GM21576 (cell line): Measurements from ENCODE around the gene PLXNA2.
A peak's percentile ranks its signal among the peaks of the same experiment; 100 is the strongest.

Source experiments
- ATAC-seq: cut with Tn5 transposase; IDR thresholded peaks from one replicate; pipeline ENCODE4 v1.9.1; 2021; ENCODE audit warnings: mild to moderate bottlenecking, moderate library complexity; ENCODE audit not compliant: unreplicated experiment

Gene PLXNA2

DNA sequence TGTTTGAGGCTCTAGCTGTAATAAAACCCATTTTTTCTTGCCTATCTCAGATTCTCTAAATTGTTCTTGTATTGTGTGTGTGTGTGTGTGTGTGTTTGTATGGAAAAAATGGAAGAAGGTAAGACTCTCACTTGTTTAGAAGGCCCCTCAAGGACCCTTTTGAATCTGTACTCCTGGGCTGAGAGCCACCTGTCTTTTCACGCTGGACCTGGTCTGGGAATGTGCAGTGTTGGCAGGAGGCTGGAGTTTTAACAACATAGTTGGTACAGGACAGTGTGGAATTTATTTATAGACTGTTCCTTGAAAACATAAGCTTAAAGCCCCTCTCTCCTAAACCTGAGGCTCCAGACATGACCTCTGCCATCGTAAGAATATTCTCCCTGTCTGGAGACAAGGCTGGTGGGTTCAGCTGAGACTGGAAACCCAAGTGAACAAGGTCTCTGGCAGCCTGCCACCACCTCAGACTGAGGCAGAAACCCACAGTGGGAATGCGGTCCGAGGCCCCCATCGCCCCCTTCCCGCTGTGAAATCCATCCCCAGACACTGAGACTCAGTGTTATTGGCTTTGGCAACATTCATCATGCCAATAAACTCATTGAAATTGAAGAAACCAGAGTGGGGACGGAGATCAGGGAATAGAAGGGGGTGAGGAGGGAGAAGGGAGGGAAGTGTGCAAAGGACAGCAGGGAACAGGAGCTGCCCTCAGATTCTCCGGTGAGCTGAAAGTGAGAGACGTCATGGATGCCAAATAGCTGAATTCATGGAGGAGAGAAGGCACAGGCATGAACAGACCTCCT, 24.6 kb upstream of the PLXNA2 start:
- no peak for ATAC-seq

DNA sequence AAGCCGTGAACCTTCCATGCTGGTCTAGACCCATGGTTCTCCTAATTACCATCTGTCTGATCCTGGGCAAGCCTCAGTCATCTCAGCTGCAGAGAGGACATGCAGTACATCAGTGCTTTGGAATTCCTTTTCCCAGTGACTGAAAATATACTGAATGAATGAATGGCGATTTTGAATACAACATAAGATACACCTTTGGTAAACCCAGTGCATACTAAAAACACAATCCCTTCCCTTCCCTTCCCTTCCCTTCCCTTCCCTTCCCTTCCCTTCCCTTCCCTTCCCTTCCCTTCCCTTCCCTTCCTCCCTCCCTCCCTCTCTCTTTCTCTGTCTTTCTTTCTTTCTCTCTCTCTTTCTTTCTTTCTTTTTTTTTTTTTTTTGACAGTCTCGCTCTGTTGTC, 21.3 kb upstream of the PLXNA2 start:
- ATAC-seq = no peak

DNA sequence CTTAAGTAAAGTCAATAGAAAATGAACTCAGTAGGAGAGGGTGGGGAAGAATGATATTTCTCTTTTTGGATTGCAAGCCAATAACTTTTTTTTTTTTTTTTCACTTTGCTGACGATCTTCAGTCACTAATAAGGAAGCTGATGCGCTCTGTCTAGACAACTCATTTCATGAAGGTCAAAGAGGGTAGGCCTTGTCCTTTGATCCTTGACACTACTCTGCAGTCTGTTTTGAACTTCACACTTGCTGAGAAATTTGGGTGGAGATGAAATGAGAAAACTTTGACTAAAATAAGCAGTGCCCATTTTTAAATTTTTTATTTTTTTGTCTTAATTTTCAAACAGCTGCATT, 20.9 kb upstream of the PLXNA2 start:
- ATAC-seq = no peak

DNA sequence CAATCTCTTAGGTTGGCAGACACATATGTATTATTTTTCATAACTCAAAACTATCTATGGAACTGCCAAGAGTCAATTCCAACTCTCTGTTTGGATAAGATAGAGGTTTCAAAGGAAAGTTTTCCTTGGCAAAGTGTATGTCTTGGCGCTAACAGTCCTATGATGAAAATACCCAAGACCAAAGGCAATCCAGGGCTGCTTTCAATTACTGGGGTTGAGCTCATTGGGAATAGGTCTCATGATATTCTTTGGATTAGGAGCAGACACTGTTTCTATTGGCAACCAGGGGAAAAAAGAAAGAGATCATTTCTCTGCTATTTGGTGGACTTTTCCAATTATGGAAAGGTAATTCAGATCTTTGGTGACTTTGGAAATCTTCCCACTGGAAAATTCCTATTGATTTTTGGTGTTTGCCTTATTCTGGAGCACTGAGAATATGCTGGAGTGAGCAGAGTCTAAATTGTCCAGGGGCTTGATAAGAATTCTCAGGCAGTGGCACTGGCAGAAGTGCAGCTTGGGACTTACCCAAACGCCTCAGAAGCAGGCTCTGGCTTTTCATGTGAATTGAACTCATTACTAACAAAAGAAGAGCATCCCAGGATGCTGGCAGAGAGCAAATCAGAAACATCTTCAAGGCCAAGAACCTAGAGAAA, 20.4 kb upstream of the PLXNA2 start:
- ATAC-seq = no peak

DNA sequence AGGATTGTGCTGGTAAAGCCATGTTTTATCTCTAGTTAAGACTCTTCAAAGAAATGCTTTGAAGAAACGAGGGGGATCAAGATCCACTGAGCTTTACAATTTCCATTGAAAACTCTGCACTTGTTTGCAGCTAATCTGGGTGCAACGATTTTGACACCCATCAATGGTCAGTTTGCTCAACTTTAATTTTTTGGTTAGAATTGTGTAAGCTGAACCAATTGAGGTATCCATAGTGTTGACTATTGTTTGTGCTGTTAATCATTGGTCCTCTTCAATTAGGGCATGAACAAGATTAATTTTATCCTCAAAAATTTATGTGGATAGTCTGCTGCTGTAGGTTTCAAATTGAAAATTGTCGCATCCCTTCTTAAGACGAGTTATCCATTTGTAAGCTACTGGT, 17.7 kb upstream of the PLXNA2 start:
- ATAC-seq = no peak

DNA sequence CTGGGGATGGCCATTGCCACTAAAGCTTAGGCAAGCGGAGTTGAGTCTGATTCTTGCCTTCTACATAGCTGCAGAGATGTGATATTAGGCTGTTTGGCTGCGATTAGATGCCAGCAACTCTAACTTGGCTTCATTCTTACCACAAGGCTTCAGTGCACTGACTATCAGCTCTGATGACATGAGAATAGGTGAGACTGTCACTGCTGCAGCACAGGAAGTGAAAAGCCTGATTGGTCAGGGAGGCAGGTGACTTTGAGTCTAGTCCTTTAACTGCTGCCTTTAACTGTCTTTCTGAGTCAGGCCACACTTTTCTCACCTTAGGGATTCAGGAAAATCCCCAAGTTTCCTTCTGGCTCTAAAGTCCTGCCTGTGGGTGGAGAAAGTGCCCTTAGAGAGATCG, 14.1 kb upstream of the PLXNA2 start:
- ATAC-seq = no peak

DNA sequence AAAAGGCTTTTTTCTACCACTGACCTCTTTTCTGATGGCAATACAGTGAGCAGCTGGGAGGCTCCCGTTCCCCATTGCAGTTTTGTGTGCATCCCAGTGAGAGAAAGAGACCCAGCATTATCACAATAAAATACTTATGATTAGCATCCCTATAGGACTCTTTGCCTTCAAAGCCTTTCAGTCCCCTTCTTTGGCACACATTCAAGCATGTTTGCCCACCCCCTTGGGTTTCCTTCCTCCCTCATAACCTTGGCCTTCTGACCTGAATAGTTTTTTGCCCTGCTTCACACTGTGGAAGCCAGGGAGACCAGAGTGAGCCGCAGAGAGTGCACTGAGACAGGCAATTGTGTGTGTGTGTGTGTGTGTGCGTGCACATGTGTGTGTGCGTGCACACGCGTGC, 13.2 kb upstream of the PLXNA2 start:
- no peak for ATAC-seq

DNA sequence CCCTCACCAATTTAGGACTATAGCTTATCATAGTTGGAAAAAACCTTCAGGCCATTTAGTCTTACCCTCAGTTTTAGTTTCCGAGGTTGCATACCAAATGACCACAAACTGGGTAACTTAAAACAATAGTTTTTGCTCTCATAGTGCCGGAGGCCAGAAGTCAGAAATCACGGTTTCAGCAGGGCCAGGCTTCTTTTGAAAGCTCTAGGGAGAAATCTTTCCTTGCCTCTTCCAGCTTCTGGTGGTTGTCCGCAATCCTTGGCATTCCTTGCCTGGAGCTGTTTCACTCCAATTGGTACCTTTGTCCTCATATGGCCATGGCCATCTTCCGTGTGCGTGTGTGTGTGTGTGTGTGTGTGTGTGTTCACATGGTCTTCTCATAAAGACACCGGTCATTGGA, 12.4 kb upstream of the PLXNA2 start:
- ATAC-seq = no peak

DNA sequence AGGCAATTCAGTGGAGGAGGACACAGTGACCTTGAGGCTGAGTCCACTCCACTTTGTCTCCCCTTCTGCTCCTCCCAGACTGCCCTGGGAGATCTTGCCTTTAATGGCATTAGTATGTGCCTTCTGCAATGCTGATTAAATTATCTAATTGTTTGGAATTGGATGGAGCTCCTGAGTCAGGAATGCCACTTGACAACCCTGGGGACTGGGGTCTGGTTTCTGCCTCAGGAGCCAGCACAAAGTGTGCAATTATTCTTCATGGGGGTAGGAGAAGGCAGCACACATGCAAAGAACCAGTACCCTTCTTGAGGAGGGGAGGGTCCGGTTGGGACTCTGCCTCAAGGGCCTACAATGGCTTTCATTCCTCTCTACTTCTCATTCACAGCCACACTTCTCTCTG, 11.9 kb upstream of the PLXNA2 start:
- no peak for ATAC-seq

DNA sequence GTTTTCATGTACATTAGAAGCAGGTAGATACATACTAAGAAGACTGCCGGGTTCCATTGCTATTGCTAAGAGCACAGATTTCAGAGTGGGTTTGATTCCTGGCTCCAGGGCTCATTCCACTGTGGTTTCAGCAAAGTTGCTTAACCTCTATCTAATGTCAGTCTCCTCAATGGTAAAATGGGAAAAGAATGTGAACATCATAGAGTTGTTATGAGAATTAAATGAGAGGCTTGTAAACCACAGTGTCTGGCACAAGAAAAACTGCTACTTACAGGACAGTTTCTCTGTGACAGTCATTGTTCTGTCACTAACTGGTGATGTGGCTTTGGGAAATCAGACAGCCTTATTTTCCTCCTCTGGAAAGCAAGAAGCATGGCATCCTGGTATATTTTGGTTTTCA, 10.7 kb upstream of the PLXNA2 start:
- ATAC-seq = no peak

DNA sequence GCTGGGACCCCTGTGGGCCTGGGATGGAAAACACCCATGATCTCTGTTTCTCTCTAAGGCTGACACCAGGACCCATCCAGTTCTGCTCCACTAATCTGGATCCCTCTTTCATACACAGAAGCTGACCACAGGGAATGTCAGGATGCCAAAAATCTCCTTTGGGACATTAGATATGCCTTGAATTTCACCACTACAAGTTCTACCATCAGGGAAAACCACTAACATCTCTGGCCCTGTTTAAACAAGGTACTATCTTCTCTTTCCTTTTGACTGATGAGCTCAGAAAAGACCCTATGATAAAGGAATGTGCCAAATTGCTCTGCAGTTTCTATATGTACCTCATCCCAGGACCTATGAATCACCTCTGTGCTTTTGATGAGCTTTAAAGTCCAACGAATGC, 10.2 kb upstream of the PLXNA2 start:
- no peak for ATAC-seq

DNA sequence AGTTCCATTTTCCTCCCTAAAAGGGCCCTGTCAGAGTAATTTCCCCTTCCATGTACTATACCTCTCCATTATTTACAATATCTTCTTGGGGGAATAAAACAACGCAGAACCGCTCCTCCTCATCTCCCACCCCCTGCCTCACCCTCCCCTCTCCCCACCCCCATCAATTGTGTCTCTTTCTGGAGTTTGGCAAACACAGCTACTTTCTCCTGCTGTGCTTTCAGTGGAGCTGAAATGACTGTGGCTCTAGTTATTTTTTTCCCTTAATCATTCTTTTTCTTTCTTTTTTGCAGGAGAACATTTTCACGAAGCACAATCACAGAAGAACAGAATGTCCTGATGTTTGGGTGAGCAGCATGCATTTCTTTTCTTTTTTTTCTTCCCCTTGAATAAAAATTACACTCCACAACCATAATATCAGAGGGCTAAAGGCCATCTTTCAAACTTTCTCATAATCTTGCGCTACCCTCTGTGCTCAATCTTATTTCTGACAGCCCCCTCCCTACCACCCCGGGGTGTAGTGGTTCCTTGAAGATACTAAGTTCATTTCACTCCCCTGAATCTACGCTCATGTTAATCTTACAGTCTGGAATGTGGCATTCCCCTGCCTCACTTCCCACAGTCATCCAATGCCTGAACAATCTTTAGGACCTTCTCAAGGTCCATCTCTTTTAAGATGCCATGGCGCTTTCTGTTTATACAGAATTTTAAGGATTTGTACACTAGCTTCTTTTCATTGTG, 8.8 kb upstream of the PLXNA2 start:
- no peak for ATAC-seq

DNA sequence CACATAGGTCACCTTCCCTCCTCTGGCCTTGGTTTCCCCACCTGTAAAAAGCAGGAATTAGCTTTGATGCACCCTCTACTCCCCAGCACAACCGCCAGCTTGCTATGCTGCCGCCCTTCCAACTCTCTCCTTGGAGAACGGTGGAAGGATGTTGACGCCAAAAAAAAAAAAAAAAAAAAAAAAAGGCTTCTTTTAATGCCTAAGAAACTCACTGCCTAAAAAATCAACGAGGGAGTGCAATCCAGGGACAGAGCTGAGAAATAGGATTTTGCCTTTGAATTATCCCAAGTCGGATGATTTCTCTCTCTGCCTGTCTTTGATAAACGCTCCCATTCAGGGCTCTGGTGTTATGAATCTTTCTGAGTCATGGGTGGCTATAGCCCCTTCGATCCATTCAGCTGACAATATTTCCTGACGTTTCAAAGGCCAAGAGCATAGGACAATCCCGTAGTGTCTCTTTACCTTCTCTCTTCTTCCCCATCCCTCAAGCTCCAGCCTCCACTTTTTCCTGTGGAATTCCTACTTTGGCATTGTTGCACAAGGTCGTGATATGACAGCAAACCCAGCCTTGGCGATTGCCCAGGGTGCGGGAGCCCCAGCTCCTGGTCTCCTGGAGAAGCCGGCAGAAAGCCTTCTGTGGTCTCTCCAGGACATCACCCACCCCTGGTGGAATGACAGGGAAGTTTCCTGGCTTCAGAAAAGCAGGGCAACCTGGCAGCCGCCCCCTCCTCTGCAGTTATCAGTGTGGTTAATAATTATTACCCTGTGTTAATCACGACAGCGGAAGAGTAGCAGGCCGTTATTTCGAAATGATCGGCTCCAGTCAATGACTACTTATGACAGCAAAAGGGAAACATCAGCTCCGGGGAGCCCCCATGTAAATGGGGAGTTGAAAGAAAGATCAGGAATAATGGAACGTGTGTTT, 8.0 kb upstream of the PLXNA2 start:
- no peak for ATAC-seq

DNA sequence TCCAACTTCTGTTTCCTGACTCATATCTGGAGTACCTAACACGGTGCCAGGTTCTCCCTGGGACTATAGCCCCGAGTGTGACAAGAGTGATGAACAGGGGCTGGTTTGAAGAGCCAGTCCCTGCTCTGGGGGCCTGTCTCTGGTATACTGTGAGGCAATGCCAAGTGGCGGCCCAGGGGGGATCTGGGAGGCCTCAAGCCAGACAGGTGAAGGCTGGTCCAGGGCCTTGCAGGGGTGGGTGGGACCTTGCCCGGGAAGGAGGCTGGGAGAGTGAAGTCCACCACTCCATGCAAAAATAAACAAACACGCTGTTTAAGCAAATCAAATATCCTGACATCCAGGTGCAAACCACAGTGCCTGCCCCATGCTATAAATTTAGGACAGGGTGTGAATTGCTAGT, 6.8 kb upstream of the PLXNA2 start:
- ATAC-seq = no peak

DNA sequence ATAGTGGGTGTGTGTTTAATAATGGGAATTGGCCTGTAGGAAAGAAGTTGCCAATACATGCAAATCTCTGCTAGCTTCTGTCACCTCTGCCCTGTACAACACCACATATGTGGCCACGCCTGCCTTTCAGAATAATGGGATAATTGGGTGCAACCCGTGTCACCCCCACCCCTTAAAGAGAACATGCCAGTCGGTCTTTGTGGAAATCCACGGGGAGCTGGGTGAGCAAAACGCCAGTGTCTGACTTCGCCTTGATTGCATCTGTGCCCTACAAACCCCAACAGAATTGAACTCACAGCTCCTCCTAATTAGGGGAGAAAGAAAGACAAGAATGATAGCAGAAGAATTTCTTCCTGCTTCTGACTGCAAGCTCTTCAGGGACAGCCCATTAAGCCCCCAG, 6.4 kb upstream of the PLXNA2 start:
- ATAC-seq = no peak

DNA sequence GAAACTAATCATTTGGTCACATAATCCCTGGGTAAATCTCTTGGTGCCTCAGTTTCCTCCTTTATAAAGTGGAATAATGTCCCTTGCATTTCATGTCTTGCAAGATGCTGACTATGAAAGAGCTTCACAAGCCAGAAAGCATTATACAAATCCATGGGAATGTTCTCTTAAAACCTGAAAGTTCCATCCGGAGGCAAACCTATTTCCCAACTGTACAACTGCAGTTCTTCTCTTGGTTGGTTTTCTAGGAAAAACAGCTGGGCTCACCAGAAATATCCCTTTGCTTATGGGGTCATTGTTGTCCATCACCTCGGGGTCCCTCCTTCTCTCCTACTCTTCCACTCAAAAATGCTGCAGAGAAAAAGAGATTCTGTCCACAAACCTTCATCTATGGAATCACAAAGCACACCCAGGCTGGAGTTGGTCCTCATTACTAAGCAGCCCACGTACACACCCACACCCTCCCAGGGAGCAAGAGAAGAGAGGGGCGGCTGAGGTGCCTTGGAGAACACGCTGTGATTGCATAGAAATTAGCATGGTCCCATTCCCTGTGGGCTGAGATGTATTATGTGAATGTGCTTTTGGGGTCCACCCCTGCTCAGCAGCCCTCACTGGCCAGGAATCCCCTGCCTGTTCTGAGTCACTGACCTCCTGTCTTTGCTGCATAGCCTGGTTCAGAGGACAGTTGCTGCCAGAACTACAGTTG, 5.0 kb upstream of the PLXNA2 start:
- ATAC-seq = no peak

DNA sequence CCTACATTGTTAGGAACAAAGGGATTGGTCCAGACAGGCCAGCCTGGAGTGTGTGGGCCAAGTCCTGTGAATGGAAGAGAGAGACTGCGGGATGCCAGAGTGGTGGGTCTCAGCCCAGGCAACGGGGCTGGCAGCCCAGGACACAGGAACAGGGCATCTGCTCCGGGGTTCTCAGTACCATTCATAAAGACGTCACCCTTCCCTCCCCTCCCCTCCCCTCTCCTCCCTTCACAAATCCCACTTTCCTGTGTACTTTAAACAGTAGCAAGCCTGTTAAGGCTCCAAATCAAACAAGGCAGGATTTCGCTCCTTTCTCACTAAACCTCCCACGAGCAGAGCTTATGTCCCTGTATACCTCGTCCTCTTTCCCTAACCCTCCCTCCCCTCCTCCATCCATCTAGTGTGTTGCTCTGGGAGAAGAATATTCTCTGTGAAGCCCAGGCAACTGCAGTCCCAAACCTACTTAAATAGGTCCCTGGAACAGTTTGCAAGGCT, 4.2 kb upstream of the PLXNA2 start:
- ATAC-seq = no peak

DNA sequence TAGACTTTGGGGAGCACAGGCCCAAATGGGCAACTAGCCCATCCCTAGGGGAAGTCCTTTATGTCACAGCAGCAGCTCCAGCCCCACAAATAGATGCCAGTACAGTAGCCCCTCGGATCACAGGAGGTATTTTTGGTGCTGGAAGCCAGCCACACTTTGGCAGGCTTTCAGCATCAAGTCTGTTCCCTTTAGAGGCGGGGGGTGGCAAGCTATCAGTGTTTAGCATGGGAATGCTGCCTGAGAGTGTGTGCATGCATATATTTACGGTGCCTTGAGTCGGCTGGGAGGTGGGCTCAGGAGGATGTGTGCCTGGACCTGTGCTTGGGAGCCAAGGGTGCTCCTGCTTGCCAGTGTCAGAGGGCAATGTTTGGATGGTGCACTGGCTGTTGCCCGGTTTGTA, 3.5 kb upstream of the PLXNA2 start:
- ATAC-seq = no peak

DNA sequence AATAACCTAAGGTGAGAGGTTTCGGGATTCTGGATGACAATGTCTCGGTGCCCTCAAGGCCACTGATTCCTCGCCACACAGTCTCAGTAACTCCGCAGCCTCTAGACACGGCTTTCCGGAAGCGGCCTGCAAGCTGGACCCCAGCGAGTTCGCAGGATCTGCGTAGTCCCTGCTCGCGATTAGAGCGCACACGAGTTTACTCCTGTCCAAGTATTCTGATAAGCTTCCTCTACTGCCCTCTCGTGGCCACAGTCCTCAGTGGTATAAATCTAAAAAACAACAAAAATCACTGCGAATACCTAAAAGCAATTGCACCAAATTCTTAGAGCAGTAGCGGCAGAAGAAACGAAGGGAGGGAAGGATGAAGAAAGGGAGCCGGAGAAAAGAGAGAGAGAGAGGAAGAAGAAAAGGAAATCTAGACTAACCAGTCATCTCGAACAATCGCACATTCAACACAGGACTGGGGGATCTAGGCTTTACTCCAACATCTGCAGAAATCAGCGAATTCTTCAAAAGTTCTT, 1.1 kb upstream of the PLXNA2 start:
- ATAC-seq = peak; percentile 73

DNA sequence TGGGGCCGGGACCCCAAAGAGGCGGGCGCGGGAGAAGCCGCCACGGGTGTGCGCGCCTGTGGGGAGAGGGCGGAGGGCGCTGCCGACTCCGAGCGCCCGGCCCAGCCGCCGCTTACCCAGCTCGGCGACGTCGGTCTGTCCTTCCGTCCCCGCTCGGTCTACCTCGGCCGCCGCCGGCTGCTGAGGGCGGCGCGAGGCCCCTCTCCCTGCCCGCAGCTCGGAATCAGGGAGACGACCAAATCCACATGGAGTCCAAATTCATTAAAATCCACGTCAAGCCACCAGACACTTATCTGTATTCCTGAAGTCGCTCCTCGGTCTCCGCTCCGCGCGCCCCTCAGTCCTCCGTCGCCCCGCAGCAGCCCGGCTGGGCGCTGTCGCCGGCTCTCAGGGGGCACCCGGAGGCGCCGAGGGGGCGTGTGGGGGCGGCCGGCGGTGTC, 637 bp downstream of the PLXNA2 start:
- no peak for ATAC-seq
